PFSK-1 (cell line): Measurements from ENCODE around the gene CHAD.

Experiments
- POLR2AphosphoS5 ChIP-seq: IDR thresholded peaks from 2 replicates; pipeline ENCODE4 v1.6.1; 2012; ENCODE audit warnings: low read depth, mild to moderate bottlenecking, control low read depth, low read length, moderate library complexity
- REST ChIP-seq, 2 experiments: IDR thresholded peaks; 2 replicates each; pipeline versions ENCODE4 v1.6.1 to v1.8.0; 2011 to 2012; ENCODE audit warnings: low read depth in 2 of 2, low read length in 2 of 2, control low read depth in 1 of 2, inconsistent platforms in 1 of 2, mild to moderate bottlenecking in 1 of 2, moderate library complexity in 1 of 2; ENCODE audit not compliant: insufficient read depth in 1 of 2
- TAF1 ChIP-seq: IDR thresholded peaks from 2 replicates; pipeline ENCODE4 v1.6.1; 2012; ENCODE audit warnings: low read length, control low read depth, borderline replicate concordance; ENCODE audit not compliant: insufficient read depth

DNA sequence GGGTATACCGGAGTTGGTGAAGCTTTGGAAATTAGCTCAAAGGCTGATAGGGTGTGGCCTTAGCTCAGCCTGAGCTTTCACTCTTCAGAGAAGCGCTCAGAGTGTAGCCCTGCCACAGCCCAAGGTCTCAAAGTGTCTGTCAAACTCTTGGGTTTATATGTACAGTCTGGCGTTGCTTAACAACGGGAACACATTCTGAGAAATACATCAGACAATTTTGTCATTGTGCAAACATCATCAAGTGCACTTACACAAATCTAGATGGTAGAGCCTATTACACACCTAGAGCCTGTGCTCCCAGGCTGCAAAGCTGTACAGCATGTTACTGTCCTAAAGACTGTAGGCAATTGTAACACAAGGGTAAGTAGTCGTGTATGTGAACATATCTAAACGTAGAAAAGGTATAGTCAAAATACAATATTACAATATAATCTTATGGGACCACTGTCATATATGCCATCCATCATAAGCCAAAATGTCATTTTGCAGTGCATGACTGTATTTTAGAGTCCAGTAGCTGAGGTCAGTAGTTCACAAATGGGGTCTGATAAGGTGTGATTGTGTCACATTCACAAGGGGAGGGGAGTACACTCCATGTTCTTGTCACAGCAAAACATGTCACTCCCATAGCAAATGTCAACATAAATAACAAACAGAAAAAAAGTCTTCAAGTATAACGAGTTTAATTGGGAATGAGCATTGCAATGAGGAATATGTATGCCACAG lies 20.6 kb downstream of the CHAD start:
- no peak for TF ChIP-seq TAF1
- no peak for TF ChIP-seq POLR2AphosphoS5
- TF ChIP-seq REST (IDR thresholded peaks at IDR 0.05; ENCODE audit: insufficient read depth in 1 of 2, low read depth in 2 of 2, low read length in 2 of 2) = no peak
